Neutrophil (primary cell): Measurements from ENCODE around the gene COL26A1.

Experiments
- H3K27ac ChIP-seq: fragments of 200-600 bp; sonication (generic); 2 replicates; pipeline ENCODE4 v1.5.1; 2016; ENCODE audit warnings: mild to moderate bottlenecking, moderate library complexity
- H3K27me3 ChIP-seq: fragments of 200-600 bp; sonication (generic); 2 replicates; pipeline ENCODE4 v1.6.0; 2016; ENCODE audit warnings: mild to moderate bottlenecking
- H3K36me3 ChIP-seq: fragments of 200-600 bp; sonication (generic); 2 replicates; pipeline ENCODE4 v1.5.1; 2017
- H3K4me1 ChIP-seq, 2 experiments: fragments of 200-600 bp in 1 of 2; sonication (generic) in 1 of 2; 1 replicate in 1 of 2; 2 replicates in 1 of 2; pipeline versions ENCODE4 v1.5.1 to v1.6.1; 2013 to 2016; ENCODE audit warnings: low read depth in 1 of 2, low read length in 1 of 2, mild to moderate bottlenecking in 1 of 2, moderate library complexity in 1 of 2; ENCODE audit not compliant: control insufficient read depth in 1 of 2, insufficient read depth in 1 of 2
- H3K4me3 ChIP-seq, 2 experiments: fragments of 200-600 bp in 1 of 2; sonication (generic) in 1 of 2; 1 replicate in 1 of 2; 2 replicates in 1 of 2; pipeline ENCODE4 v1.5.1; 2013 to 2016; ENCODE audit warnings: low read depth in 1 of 2, low read length in 1 of 2, mild to moderate bottlenecking in 1 of 2, moderate library complexity in 1 of 2
- H3K9me3 ChIP-seq: fragments of 200-600 bp; sonication (generic); 2 replicates; pipeline ENCODE4 v1.5.1; 2016
- CTCF ChIP-seq: fragments of 200-600 bp; sonication (generic); IDR thresholded peaks from 2 replicates; pipeline ENCODE4 v1.5.1; 2016; ENCODE audit warnings: antibody characterized with exemption

The COL26A1 gene

GRCh38 chr7:101367676-101368075, 5.0 kb downstream of the COL26A1 start:
- H3K4me3 ChIP-seq, result no peak overlapping the region
- H3K27ac ChIP-seq, result no peak overlapping the region
- no peak for TF ChIP-seq CTCF
- peaks cover 5 to 6% of the 10 kb centered on the region in 2 experiments for H3K4me1 ChIP-seq
- H3K9me3 ChIP-seq, result no peaks in the 10 kb centered on the region
- H3K27me3 ChIP-seq, result peaks cover 85% of the 10 kb centered on the region
- H3K36me3 ChIP-seq, result no peaks in the 10 kb centered on the region

- Histone ChIP-seq H3K4me1 (peaks cover 5% of the 10 kb centered on the region in 2 experiments), H3K36me3 (no peaks in the 10 kb centered on the region), H3K4me3 (no peak overlapping the region), H3K9me3 (no peaks in the 10 kb centered on the region), H3K27ac (no peak overlapping the region), H3K27me3 (peaks cover 83% of the 10 kb centered on the region)
- TF ChIP-seq CTCF, result no peak
These were observed 5.9 kb downstream of the COL26A1 start for GRCh38 chr7:101368422-101369165.

- H3K4me1 ChIP-seq, result no peaks in the 10 kb centered on the region
- H3K4me3 ChIP-seq, result no peak overlapping the region
- peaks cover 71% of the 10 kb centered on the region for H3K27me3 ChIP-seq
- H3K36me3 ChIP-seq, result no peaks in the 10 kb centered on the region
- no peaks in the 10 kb centered on the region for H3K9me3 ChIP-seq
- no peak overlapping the region for H3K27ac ChIP-seq
- no peak for TF ChIP-seq CTCF
These were observed 8.2 kb downstream of the COL26A1 start for GRCh38 chr7:101370836-101371235.

GRCh38 chr7:101373812-101374614, 11.3 kb downstream of the COL26A1 start:
- H3K27me3 ChIP-seq, result peaks cover 42% of the 10 kb centered on the region
- no peak for TF ChIP-seq CTCF

GRCh38 chr7:101374990-101375389, 12.3 kb downstream of the COL26A1 start:
- no peaks in the 10 kb centered on the region for H3K4me1 ChIP-seq

More at GRCh38 chr7:101373812-101374614, 11.3 kb downstream of the COL26A1 start:
- H3K27ac ChIP-seq, result no peak overlapping the region
- no peak overlapping the region for H3K4me3 ChIP-seq
- no peaks in the 10 kb centered on the region for H3K4me1 ChIP-seq
- no peaks in the 10 kb centered on the region for H3K36me3 ChIP-seq
- H3K9me3 ChIP-seq, result no peaks in the 10 kb centered on the region

More at GRCh38 chr7:101374990-101375389, 12.3 kb downstream of the COL26A1 start:
- Histone ChIP-seq H3K27me3 (peaks cover 34% of the 10 kb centered on the region), H3K4me3 (no peak overlapping the region), H3K9me3 (no peaks in the 10 kb centered on the region), H3K27ac (no peak overlapping the region), H3K36me3 (no peaks in the 10 kb centered on the region)
- TF ChIP-seq CTCF, result no peak
